Natural killer cell (primary cell): ENCODE results near the gene C19orf38. TPM values are rescaled to one million over a fixed set of nuclear protein-coding genes. Genes with fewer than 3 reads are reported as not detected.

Source experiments
- ATAC-seq, 3 donors: fragments of 150-1000 bp in 2 of 3; fragments of 200-7000 bp in 1 of 3; cut with Tn5 transposase; 1 replicate in 1 of 3; 2 replicates in 2 of 3; pipeline ENCODE4 v1.10.0; 2021; ENCODE audit warnings: mild to moderate bottlenecking in 2 of 3, moderate library complexity in 2 of 3
- DNase-seq, 2 donors: peaks; one replicate each; pipeline versions ENCODE4 v3.0.0 to v3.0.0-alpha.2; 2013 to 2021; ENCODE audit warnings: mixed read lengths in 1 of 2
- H3K27ac ChIP-seq: one replicate; pipeline ENCODE4 v1.5.1; 2013; ENCODE audit warnings: mild to moderate bottlenecking, low read length
- H3K27me3 ChIP-seq: one replicate; pipeline ENCODE4 v1.6.1; 2013; ENCODE audit warnings: low read length; ENCODE audit not compliant: control insufficient read depth, insufficient read depth
- H3K36me3 ChIP-seq: one replicate; pipeline ENCODE4 v1.6.1; 2013; ENCODE audit warnings: low read length; ENCODE audit not compliant: control insufficient read depth, insufficient read depth
- H3K4me1 ChIP-seq: one replicate; pipeline ENCODE4 v1.6.1; 2013; ENCODE audit warnings: low read length; ENCODE audit not compliant: control insufficient read depth, insufficient read depth
- H3K4me3 ChIP-seq: one replicate; pipeline ENCODE4 v1.5.1; 2013; ENCODE audit warnings: low read length
- H3K9me3 ChIP-seq: one replicate; pipeline ENCODE4 v1.6.1; 2013; ENCODE audit warnings: low read length; ENCODE audit not compliant: control insufficient read depth, insufficient read depth
- H3K27ac Mint-ChIP-seq, 2 donors: one replicate each; pipeline ENCODE4 v1.8.0; 2022; ENCODE audit warnings: mild to moderate bottlenecking in 2 of 2, mixed read lengths in 2 of 2, moderate library complexity in 1 of 2
- H3K27me3 Mint-ChIP-seq, 2 donors: one replicate each; pipeline ENCODE4 v1.8.0; 2022; ENCODE audit warnings: low read depth in 2 of 2, mixed read lengths in 2 of 2
- H3K36me3 Mint-ChIP-seq: one replicate; pipeline ENCODE4 v1.8.0; 2022; ENCODE audit warnings: mixed read lengths
- H3K4me1 Mint-ChIP-seq, 2 donors: one replicate each; pipeline ENCODE4 v1.8.0; 2022; ENCODE audit warnings: mixed read lengths in 2 of 2
- H3K4me3 Mint-ChIP-seq: one replicate; pipeline ENCODE4 v1.8.0; 2022; ENCODE audit warnings: mild to moderate bottlenecking, moderate library complexity, mixed read lengths
- H3K9me3 Mint-ChIP-seq, 2 donors: one replicate each; pipeline ENCODE4 v1.8.0; 2022; ENCODE audit warnings: mixed read lengths in 2 of 2
- CTCF ChIP-seq: fragments of 200-600 bp; IDR thresholded peaks from one replicate; pipeline ENCODE4 v1.8.0; 2022; ENCODE audit warnings: antibody characterized with exemption
- WGBS: methylation state at CpG from one replicate; pipeline ENCODE4 v1.1.7; 2013; ENCODE audit warnings: missing lambda C conversion rate; ENCODE audit not compliant: insufficient coverage; 5-methylcytosine and 5-hydroxymethylcytosine counted together
- intact Hi-C: fragments of 100-400 bp; cut with micrococcal nuclease; formaldehyde crosslinking; loops from one replicate; pipeline ENCODE4 v1.14.2; 2022
- total RNA-seq, 4 donors: library from RNA; stranded (reverse); fragments of 120-200 nt in 1 of 4; gene quantifications; one replicate each; pipeline versions ENCODE4 v1.2.3 to v1.2.4, GENCODE V29; 2013 to 2022

Gene C19orf38
- total RNA-seq: 1 to 10 TPM; 2.9 to 9.9 (median 6.2) TPM
- 7.9 TPM for total RNA-seq (2013)

- Mint-ChIP-seq H3K4me1 (peaks cover 12 to 16% of the 10 kb centered on the region in 2 donors), H3K27ac (peak within 1 kb of the TSS; percentile 51 to 84), H3K4me3 (peak within 1 kb of the TSS; percentile 50), H3K36me3 (no peaks in the 10 kb centered on the region), H3K27me3 (no peaks in the 10 kb centered on the region), H3K9me3 (no peaks in the 10 kb centered on the region)
- DNase-seq: no peak
- H3K4me3 ChIP-seq: peak within 1 kb of the TSS; percentile 16
- intact Hi-C loops: no loop called here
- peak within 1 kb of the TSS; percentile 7 for H3K27ac ChIP-seq
- H3K36me3 ChIP-seq: no peaks in the 10 kb centered on the region
- H3K4me1 ChIP-seq: peaks cover 19% of the 10 kb centered on the region
- no peak for TF ChIP-seq CTCF
- 18% methylated on average over 13 of the region's 14 CpGs for WGBS
- no peaks in the 10 kb centered on the region for H3K27me3 ChIP-seq
- peaks cover 5% of the 10 kb centered on the region for H3K9me3 ChIP-seq
- ATAC-seq: peak; percentile 36 to 54 (median 49)
Measured at GRCh38 chr19:10848230-10848856, at the start of gene C19orf38. C19orf38 (plus strand) TSS chr19:10848415; CDS start chr19:10848509, 94 bp downstream.

- no peaks in the 10 kb centered on the region for H3K9me3 ChIP-seq
- intact Hi-C loops: no loop called here
- peak overlapping the region; percentile 93 to 100 for H3K27ac Mint-ChIP-seq
Measured at GRCh38 chr19:10800488-10800887, 47.7 kb upstream of the C19orf38 start.

GRCh38 chr19:10802479-10802878 lies 45.7 kb upstream of the C19orf38 start:
- WGBS: 90% methylated on average over 5 of the region's 5 CpGs
- H3K27ac Mint-ChIP-seq: peak overlapping the region; percentile 31 to 82

More at GRCh38 chr19:10800488-10800887, 47.7 kb upstream of the C19orf38 start:
- Mint-ChIP-seq H3K4me1 (peaks cover 31 to 48% of the 10 kb centered on the region in 2 donors), H3K27me3 (no peaks in the 10 kb centered on the region), H3K9me3 (no peaks in the 10 kb centered on the region), H3K36me3 (peaks cover 9% of the 10 kb centered on the region), H3K4me3 (no peak overlapping the region)
- Histone ChIP-seq H3K27ac (peak overlapping the region; percentile 98), H3K4me3 (no peak overlapping the region), H3K36me3 (peaks cover 62% of the 10 kb centered on the region), H3K27me3 (no peaks in the 10 kb centered on the region), H3K4me1 (peaks cover 69% of the 10 kb centered on the region)
- DNase-seq (no peak), ATAC-seq (no peak)
- TF ChIP-seq CTCF: no peak
- WGBS: 94% methylated on average over 9 of the region's 9 CpGs

More at GRCh38 chr19:10802479-10802878, 45.7 kb upstream of the C19orf38 start:
- no peaks in the 10 kb centered on the region for H3K9me3 Mint-ChIP-seq
- peaks cover 9% of the 10 kb centered on the region for H3K36me3 Mint-ChIP-seq
- H3K27me3 Mint-ChIP-seq: no peaks in the 10 kb centered on the region
- DNase-seq (no peak), ATAC-seq (no peak)
- TF ChIP-seq CTCF: no peak
- Histone ChIP-seq H3K4me1 (peaks cover 56% of the 10 kb centered on the region), H3K9me3 (no peaks in the 10 kb centered on the region), H3K27ac (no peak overlapping the region), H3K27me3 (no peaks in the 10 kb centered on the region), H3K36me3 (peaks cover 60% of the 10 kb centered on the region), H3K4me3 (no peak overlapping the region)
- peaks cover 23 to 38% of the 10 kb centered on the region in 2 donors for H3K4me1 Mint-ChIP-seq
- no peak overlapping the region for H3K4me3 Mint-ChIP-seq
- intact Hi-C loops: no loop called here
